ENCODE data around the gene TIMM50.

TIMM50 gene

GRCh38 chr19:39479916-39480315 is 722 bp upstream of the TIMM50 start:
- TF ChIP-seq, protein P1, sequence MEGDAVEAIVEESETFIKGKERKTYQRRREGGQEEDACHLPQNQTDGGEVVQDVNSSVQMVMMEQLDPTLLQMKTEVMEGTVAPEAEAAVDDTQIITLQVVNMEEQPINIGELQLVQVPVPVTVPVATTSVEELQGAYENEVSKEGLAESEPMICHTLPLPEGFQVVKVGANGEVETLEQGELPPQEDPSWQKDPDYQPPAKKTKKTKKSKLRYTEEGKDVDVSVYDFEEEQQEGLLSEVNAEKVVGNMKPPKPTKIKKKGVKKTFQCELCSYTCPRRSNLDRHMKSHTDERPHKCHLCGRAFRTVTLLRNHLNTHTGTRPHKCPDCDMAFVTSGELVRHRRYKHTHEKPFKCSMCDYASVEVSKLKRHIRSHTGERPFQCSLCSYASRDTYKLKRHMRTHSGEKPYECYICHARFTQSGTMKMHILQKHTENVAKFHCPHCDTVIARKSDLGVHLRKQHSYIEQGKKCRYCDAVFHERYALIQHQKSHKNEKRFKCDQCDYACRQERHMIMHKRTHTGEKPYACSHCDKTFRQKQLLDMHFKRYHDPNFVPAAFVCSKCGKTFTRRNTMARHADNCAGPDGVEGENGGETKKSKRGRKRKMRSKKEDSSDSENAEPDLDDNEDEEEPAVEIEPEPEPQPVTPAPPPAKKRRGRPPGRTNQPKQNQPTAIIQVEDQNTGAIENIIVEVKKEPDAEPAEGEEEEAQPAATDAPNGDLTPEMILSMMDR (IDR thresholded peaks at IDR 0.05; ENCODE audit: low read depth, low read length, missing control alignments) = no peak
- DNase-seq (ENCODE audit: extremely low read depth, low read depth) = no peak
- peak overlapping the region; percentile 100 for H3K4me3 ChIP-seq (replicated peaks; ENCODE audit: low read depth, low read length)

DNA sequence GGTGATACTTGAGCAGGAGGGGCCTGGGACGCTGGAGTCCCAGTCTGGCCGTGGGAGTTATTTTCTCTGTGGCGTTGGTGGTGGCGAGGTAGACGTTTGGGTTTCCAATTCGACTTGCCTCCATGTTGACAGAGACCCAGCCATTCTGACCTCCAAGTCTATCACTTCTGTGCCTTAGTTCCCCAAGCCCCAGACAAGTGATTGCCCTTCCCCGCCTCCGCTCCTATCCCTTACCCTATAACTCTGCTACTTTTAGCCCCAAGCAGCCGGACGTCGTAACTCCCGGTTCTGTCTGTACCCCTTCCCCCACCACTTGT is 549 bp downstream of the TIMM50 start:
- TF ChIP-seq, protein P1 (IDR thresholded peaks at IDR 0.05; ENCODE audit: low read depth, low read length, missing control alignments) = no peak

DNA sequence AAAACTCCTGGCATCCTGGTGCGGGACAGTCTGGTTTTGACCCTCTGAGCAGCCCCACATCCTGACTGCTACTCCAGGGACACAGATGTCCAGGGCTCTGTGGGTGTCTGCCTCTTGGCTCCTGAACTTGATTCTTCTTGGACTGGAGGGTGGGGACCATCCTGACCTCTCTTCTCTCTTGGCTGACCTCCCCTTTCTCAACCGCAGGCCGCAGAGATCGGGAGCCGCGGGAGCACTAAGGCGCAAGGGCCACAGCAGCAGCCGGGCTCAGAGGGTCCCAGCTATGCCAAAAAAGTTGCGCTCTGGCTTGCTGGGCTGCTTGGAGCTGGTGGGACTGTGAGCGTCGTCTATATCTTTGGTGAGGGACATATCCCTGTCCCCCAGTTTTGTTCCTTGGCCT is 1.0 kb downstream of the TIMM50 start:
- peak overlapping the region; percentile 100 for H3K4me3 ChIP-seq (replicated peaks; ENCODE audit: low read depth, low read length)
- TF ChIP-seq, protein P1 (IDR thresholded peaks at IDR 0.05; ENCODE audit: low read depth, low read length, missing control alignments) = no peak
- no peak for DNase-seq (ENCODE audit: extremely low read depth, low read depth)

More for the DNA sequence above, 549 bp downstream of the TIMM50 start:
- no peak for DNase-seq (ENCODE audit: extremely low read depth, low read depth)
- peak overlapping the region; percentile 100 for H3K4me3 ChIP-seq (replicated peaks; ENCODE audit: low read depth, low read length)

DNA sequence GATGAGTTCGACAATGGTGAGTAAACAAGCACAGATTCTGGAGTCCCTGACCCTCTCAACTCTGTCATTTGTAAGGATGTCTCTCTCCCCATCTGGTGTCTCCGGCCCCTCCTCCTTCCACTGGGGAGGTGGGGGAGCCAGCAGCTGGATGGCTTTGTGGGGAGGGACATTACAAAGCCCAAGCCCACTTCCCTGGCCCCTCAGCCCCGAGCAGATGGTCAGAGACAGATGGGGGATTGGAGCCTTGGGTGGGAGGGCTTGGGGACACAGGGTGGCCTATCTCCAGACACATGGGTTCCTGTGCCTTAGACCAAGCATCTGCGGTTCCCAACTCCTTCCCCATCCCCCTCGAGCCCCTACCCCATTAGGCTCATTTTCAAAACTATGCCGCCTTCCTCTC is 2.5 kb downstream of the TIMM50 start:
- TF ChIP-seq, protein P1 (IDR thresholded peaks at IDR 0.05; ENCODE audit: low read depth, low read length, missing control alignments) = no peak
- DNase-seq (ENCODE audit: extremely low read depth, low read depth) = no peak
- no peak overlapping the region for H3K4me3 ChIP-seq (replicated peaks; ENCODE audit: low read depth, low read length)

DNA sequence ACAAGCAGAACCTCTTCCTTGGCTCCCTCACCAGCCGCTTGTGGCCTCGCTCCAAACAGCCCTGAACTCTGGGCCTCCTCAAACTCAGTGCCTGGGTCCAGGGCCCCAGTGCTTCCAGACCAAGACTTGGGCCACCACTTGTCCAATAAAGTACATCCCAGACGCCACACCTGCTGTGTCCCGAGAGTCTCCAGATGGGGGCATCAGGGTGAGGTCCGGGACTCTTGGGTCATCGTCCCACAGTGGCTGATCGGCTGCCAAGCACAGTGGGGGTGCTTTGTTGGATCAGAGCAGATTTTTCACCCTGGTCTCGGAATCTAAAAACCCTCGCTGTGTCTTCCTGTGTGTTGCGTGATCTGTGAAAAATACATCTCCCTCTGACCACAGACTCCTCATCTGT is 9.1 kb downstream of the TIMM50 start:
- H3K4me3 ChIP-seq (replicated peaks; ENCODE audit: low read depth, low read length) = no peak overlapping the region
- TF ChIP-seq, protein P1 (IDR thresholded peaks at IDR 0.05; ENCODE audit: low read depth, low read length, missing control alignments) = no peak
- DNase-seq (ENCODE audit: extremely low read depth, low read depth) = no peak

DNA sequence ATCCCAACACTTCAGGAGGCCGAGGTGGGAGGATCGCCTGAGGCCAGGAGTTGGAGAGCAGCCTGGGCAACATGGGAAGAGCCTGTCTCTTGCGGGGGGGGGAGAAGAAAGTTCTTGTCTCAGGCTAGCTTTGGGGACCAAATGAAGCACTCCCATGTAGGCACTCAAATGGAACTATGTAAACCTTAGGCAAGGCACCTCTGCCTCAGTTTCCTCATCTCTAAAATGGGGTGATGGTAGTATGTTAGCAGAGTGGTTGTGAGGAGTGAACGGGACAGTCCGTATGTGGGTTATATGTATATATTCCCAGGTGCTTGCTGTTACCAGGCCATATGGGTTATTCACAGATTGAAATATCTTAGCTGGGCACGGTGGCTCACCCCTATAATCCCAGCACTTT is 11.6 kb downstream of the TIMM50 start:
- H3K4me3 ChIP-seq (replicated peaks; ENCODE audit: low read depth, low read length) = no peak overlapping the region
- TF ChIP-seq, protein P1 (IDR thresholded peaks at IDR 0.05; ENCODE audit: low read depth, low read length, missing control alignments) = no peak
- no peak for DNase-seq (ENCODE audit: extremely low read depth, low read depth)

DNA sequence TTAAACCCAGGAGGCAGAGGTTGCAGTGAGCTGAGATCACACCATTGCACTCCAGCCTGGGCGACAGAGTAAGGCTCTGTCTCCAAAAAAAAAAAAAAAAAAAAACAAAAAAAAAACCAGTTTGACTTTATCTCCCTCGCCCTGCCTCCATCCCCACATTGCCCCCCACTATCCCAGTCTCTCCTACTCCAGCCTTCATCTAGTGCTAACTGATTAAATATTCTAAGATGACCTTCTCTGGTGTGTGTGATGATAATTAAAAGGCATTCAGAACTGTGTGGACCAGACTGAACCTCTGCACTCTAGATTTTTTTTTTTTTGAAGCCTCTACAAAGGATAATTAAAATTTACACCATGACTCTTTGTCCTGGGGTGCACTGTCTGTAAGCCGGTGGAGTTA is 12.2 kb downstream of the TIMM50 start:
- DNase-seq (ENCODE audit: extremely low read depth, low read depth) = no peak
- no peak overlapping the region for H3K4me3 ChIP-seq (replicated peaks; ENCODE audit: low read depth, low read length)
- TF ChIP-seq, protein P1 (IDR thresholded peaks at IDR 0.05; ENCODE audit: low read depth, low read length, missing control alignments) = no peak
